OCI-LY1 (cell line): ENCODE measurements around the gene PRKCE.

Source experiments
- H2AFZ ChIP-seq: fragments of 200-600 bp; sonication (generic), shearing (Covaris generic); 2 replicates; pipeline ENCODE4 v1.6.0; 2014; ENCODE audit warnings: antibody characterized with exemption, mild to moderate bottlenecking, low read length
- H3F3A ChIP-seq: fragments of 200-600 bp; sonication (generic), shearing (Covaris generic); 2 replicates; pipeline ENCODE4 v1.6.0; 2014; ENCODE audit warnings: mild to moderate bottlenecking, antibody characterized with exemption, low read length, moderate library complexity; ENCODE audit not compliant: insufficient read depth
- H3K27ac ChIP-seq: fragments of 200-600 bp; sonication (generic); 2 replicates; pipeline ENCODE4 v1.5.1; 2014; ENCODE audit warnings: low read length, mixed run types, mild to moderate bottlenecking, low read depth; ENCODE audit not compliant: poor library complexity, severe bottlenecking
- H3K27me3 ChIP-seq: fragments of 200-600 bp; sonication (generic); 2 replicates; pipeline ENCODE4 v1.6.0; 2014; ENCODE audit warnings: antibody characterized with exemption, mild to moderate bottlenecking, low read length, moderate library complexity; ENCODE audit not compliant: insufficient read depth
- H3K36me3 ChIP-seq: fragments of 200-600 bp; sonication (generic); 2 replicates; pipeline ENCODE4 v1.6.1; 2014; ENCODE audit warnings: mild to moderate bottlenecking, antibody characterized with exemption, low read length, moderate library complexity, mixed read lengths; ENCODE audit not compliant: insufficient read depth
- H3K4me1 ChIP-seq: fragments of 200-600 bp; sonication (generic); 2 replicates; pipeline ENCODE4 v1.5.1; 2014; ENCODE audit warnings: mild to moderate bottlenecking, low read length, moderate library complexity; ENCODE audit not compliant: insufficient read depth, severe bottlenecking
- H3K4me2 ChIP-seq: fragments of 200-600 bp; sonication (generic), shearing (Covaris generic); 2 replicates; pipeline ENCODE4 v1.6.1; 2014; ENCODE audit warnings: low read length
- H3K4me3 ChIP-seq: fragments of 200-600 bp; sonication (generic); 2 replicates; pipeline ENCODE4 v1.5.1; 2014; ENCODE audit warnings: low read length, low read depth, mild to moderate bottlenecking, mixed read lengths; ENCODE audit not compliant: poor library complexity, severe bottlenecking
- H3K79me2 ChIP-seq: fragments of 200-600 bp; shearing (Covaris generic); 2 replicates; pipeline ENCODE4 v1.6.1; 2016; ENCODE audit warnings: mixed run types, low read length, mixed read lengths; ENCODE audit not compliant: insufficient read depth
- H3K9ac ChIP-seq: fragments of 200-600 bp; sonication (generic), shearing (Covaris generic); 2 replicates; pipeline ENCODE4 v1.6.1; 2014; ENCODE audit warnings: mild to moderate bottlenecking, low read length, mixed read lengths
- H3K9me2 ChIP-seq: fragments of 200-600 bp; sonication (generic), shearing (Covaris generic); 2 replicates; pipeline ENCODE4 v1.6.1; 2014; ENCODE audit warnings: low read depth, mild to moderate bottlenecking, low read length, mixed read lengths
- H3K9me3 ChIP-seq: fragments of 200-600 bp; shearing (Covaris generic); 2 replicates; pipeline ENCODE4 v1.6.1; 2014; ENCODE audit warnings: low read length, mixed read lengths
- H4K20me1 ChIP-seq: fragments of 200-600 bp; sonication (generic), shearing (Covaris generic); 2 replicates; pipeline ENCODE4 v1.6.0; 2016; ENCODE audit warnings: mild to moderate bottlenecking, low read length; ENCODE audit not compliant: insufficient read depth
- EZH2 ChIP-seq: fragments of 200-600 bp; sonication (generic), shearing (Covaris generic); IDR thresholded peaks from 2 replicates; pipeline ENCODE4 v1.8.0; 2017; ENCODE audit warnings: borderline replicate concordance, mixed run types, mild to moderate bottlenecking, antibody characterized with exemption, low read length, moderate library complexity, mixed read lengths
- TF ChIP-seq, protein P1 (sequence below): fragments of 200-600 bp; sonication (generic), shearing (Covaris generic); IDR thresholded peaks from 2 replicates; pipeline ENCODE4 v1.5.1; 2017; ENCODE audit warnings: mild to moderate bottlenecking, antibody characterized with exemption, low read length, moderate library complexity, mixed read lengths

The PRKCE gene

DNA sequence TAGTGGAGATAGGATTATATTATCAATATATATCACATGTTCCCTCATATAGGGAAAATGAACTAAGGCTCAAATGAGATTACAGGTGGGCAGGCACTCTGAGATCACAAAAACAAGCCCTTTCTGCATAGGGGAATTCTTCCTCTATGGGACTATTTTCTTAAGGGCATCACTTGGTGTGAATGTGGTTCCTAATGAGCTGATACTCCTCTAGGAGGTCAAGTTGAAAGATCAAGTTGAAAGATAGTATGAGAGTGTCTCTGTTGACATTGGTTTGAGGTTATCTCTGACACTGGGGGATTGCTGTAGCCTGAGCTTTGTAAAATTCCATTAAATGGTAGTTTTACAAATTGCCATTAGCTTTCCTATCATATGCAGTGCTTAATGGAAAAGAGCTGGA, 270.4 kb downstream of the PRKCE start:
- H3F3A ChIP-seq: no peaks in the 10 kb centered on the region
- H3K4me3 ChIP-seq: no peak overlapping the region
- no peaks in the 10 kb centered on the region for H3K36me3 ChIP-seq
- H3K4me2 ChIP-seq: no peak overlapping the region
- H3K9me2 ChIP-seq: no peaks in the 10 kb centered on the region
- no peaks in the 10 kb centered on the region for H3K9me3 ChIP-seq
- H3K27ac ChIP-seq: no peak overlapping the region
- H3K79me2 ChIP-seq: no peaks in the 10 kb centered on the region
- peaks cover 9% of the 10 kb centered on the region for H3K4me1 ChIP-seq
- TF ChIP-seq EZH2: no peak
- TF ChIP-seq, protein P1, sequence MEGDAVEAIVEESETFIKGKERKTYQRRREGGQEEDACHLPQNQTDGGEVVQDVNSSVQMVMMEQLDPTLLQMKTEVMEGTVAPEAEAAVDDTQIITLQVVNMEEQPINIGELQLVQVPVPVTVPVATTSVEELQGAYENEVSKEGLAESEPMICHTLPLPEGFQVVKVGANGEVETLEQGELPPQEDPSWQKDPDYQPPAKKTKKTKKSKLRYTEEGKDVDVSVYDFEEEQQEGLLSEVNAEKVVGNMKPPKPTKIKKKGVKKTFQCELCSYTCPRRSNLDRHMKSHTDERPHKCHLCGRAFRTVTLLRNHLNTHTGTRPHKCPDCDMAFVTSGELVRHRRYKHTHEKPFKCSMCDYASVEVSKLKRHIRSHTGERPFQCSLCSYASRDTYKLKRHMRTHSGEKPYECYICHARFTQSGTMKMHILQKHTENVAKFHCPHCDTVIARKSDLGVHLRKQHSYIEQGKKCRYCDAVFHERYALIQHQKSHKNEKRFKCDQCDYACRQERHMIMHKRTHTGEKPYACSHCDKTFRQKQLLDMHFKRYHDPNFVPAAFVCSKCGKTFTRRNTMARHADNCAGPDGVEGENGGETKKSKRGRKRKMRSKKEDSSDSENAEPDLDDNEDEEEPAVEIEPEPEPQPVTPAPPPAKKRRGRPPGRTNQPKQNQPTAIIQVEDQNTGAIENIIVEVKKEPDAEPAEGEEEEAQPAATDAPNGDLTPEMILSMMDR: no peak
- H4K20me1 ChIP-seq: no peaks in the 10 kb centered on the region
- H2AFZ ChIP-seq: no peak overlapping the region
- no peaks in the 10 kb centered on the region for H3K27me3 ChIP-seq
- H3K9ac ChIP-seq: no peak overlapping the region

DNA sequence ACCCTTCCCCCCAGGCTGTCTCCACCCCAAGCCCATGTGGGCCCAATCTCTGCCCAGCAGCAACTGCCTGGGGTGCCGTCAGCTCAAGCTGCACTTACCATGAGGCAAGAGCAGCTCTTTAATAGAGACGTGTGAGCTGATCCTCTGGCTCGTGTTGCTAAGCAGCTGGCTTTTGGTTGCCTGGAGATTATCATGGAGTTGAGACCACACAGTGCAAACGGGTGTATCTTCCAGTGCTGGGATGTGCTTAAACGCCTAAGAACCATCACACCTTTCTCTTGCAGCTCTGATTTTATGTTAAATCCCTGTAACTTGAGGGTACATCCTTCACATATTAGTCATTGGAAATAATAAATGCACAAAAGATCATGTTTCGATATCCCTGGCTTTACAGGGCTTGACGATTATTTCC, 271.1 kb downstream of the PRKCE start:
- peaks cover 9% of the 10 kb centered on the region for H3K4me1 ChIP-seq
- H3K27ac ChIP-seq: no peak overlapping the region
- TF ChIP-seq, protein P1: no peak
- TF ChIP-seq EZH2: no peak
- H3K4me2 ChIP-seq: no peak overlapping the region
- no peaks in the 10 kb centered on the region for H3K27me3 ChIP-seq
- no peaks in the 10 kb centered on the region for H3K9me3 ChIP-seq
- H3K36me3 ChIP-seq: no peaks in the 10 kb centered on the region
- H3K9me2 ChIP-seq: no peaks in the 10 kb centered on the region
- no peaks in the 10 kb centered on the region for H3K79me2 ChIP-seq
- no peaks in the 10 kb centered on the region for H4K20me1 ChIP-seq
- no peak overlapping the region for H3K9ac ChIP-seq
- H2AFZ ChIP-seq: no peak overlapping the region
- no peak overlapping the region for H3K4me3 ChIP-seq
- no peaks in the 10 kb centered on the region for H3F3A ChIP-seq

DNA sequence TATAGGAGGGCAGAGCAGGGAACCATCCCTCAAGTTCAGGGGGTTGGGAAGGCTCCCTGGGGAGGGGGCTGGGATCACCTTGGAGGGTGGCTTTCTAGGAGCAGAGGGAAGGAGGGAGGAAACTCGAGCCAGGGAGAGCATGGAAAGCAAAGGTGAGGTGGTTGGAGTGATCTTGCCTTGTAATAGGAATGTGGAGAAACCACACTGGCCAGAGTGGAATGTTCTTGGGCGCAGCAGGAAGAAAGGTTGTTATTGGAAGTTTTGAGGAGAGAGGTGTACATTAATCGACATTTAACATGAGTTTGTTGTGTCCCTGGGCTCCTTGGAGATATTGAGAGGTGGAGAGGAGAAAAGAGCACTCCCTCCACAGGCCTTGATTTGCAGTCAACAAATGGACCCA, 272.2 kb downstream of the PRKCE start:
- H3K4me1 ChIP-seq: peaks cover 9% of the 10 kb centered on the region
- no peaks in the 10 kb centered on the region for H3K9me2 ChIP-seq
- TF ChIP-seq, protein P1: no peak
- no peak for TF ChIP-seq EZH2
- H3K4me3 ChIP-seq: no peak overlapping the region
- no peak overlapping the region for H2AFZ ChIP-seq
- no peak overlapping the region for H3K4me2 ChIP-seq
- H3K79me2 ChIP-seq: no peaks in the 10 kb centered on the region
- no peaks in the 10 kb centered on the region for H3F3A ChIP-seq
- H3K9me3 ChIP-seq: no peaks in the 10 kb centered on the region
- H3K36me3 ChIP-seq: no peaks in the 10 kb centered on the region
- H3K27me3 ChIP-seq: no peaks in the 10 kb centered on the region
- H3K27ac ChIP-seq: no peak overlapping the region
- H3K9ac ChIP-seq: no peak overlapping the region
- H4K20me1 ChIP-seq: no peaks in the 10 kb centered on the region
